ENCODE measurements around the gene NOTO.
"Not testable (repeated sequence)": the region's sequence is repeated elsewhere in the genome, so short reads cannot be mapped to it uniquely, and the experiment has no call there.

The NOTO gene

GRCh38 chr2:73202156-73203054 lies at the start of gene NOTO:
Gene NOTO (plus strand): TSS chr2:73202574. CDS start chr2:73202667, 93 bp downstream.
- no peak for DNase-seq (ENCODE audit: low read depth in 2 of 3, low spot score in 1 of 3)

DNA sequence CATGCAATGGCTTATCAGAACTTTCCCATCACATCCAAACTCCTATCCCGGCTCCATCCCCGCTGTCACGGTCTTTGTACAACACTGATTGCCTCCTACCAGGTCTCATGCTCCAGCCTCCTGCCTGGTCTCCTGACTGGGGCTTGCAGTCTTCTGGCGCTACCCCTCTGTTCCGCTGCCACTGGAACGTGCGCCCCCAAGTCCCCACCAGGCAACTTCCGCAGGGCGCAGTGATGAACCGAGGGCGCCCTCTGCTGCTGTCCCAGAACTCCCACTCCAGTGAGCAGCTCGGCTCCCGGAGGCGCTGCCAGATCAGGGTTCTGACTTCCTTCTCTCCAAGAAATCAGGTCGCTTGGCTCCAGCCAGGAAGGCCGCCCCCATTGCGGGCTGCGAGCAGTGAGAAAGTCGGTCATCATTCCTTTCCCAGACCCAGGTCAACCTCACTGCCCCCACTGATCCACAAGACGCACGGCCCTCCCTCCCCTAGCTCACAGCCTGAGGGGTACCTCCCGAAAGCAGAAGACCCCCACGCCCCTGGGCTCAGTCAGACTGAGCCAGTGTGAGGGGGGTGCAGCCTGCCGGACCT lies 45.7 kb upstream of the NOTO start:
- DNase-seq (ENCODE audit: low read depth in 2 of 3, low spot score in 1 of 3) = peak in 2 of 3 donors; percentile 29 to 34

DNA sequence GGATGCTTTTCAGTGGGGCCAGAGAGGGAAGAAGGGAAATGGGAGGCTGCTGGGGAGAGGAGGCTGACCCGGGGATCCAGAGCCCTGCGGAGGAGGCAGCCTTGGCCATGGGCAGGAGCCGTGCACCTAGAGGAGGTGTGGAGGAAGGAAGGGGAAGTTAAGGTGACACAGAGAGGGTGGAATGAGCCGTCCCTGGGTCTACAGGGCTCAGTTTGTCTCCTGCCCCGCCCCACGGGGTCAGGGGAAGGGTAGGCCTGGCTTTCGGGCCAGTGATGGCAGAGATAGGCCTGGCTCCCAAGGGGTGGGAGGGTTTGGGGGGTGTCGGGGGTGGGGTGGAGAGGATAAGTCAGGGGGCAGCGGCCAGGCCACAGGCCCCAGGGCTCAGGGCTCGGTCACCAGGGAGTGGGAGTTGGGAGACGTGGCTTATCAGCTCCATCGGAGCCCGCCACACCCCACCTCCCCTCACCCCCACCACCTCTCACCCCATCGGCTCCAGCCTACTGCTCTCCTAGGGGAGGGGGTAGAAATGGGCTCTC lies 39.5 kb upstream of the NOTO start:
- no peak for DNase-seq (ENCODE audit: low read depth in 2 of 3, low spot score in 1 of 3)

DNA sequence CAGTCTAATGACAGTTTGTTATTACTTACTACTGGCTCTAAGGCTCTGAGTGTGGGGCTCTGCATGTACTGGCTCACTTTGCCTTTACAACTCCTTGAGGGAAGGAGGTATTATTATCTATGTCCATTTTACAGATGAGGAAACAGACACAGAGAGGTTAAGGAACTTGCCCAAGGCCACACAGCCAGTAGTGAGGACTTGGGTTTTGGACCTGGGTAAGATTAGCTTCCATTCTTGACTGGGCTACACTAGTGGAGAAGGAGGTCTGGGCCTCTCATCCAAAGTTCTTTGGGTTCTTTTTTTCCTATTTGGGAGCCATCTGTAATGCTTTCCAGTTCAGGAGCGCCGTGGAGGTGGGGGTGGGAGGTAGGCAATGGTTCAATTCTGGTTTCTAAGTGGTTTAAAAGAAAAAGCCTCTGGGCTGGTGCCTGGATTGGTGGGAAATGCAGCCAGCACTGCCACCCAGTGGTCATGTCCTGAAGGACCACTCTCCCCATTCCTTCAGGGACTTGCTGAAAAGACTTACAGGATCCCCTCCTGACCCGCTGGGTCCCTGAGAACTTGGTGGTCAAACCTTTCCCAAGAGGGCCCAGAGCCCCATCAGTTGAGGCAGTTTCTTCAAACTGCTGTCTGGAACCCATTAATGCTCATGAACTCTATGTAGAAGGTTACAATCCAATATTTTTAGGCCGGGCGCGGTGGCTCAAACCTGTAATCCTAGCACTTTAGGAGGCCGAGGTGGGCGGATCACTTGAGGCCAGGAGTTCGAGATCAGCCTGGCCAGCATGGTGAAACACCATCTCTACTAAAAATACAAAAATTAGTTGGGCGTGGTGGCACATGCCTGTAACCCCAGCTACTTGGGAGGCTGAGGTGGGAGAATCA lies 38.6 kb upstream of the NOTO start:
- peak; percentile 36 to 65 (median 42) for DNase-seq (ENCODE audit: low read depth in 2 of 3, low spot score in 1 of 3)

GRCh38 chr2:73165978-73166377 lies 36.4 kb upstream of the NOTO start:
- not testable (repeated sequence) for DNase-seq (ENCODE audit: low read depth in 2 of 3, low spot score in 1 of 3)

DNA sequence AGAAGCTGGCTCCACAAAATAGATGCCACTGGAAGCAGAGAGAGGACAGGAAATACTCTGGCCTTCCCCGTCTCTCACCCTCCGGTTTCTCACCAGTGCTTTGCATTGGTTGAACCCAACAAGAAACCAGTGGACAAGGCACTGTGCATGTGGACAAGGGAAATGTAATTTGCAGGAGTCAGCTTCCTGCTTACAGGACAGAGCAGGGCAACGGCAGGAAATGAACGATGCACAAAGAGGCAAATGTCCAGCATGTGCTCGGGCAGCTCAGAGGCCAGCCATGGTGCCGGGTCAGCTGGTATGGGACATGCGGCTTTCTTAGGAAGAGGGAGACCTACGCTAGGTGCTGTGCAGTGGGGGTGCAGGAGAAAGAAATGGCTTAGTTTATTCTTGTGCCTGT lies 35.6 kb upstream of the NOTO start:
- not testable (repeated sequence) for DNase-seq (ENCODE audit: low read depth in 2 of 3, low spot score in 1 of 3)

DNA sequence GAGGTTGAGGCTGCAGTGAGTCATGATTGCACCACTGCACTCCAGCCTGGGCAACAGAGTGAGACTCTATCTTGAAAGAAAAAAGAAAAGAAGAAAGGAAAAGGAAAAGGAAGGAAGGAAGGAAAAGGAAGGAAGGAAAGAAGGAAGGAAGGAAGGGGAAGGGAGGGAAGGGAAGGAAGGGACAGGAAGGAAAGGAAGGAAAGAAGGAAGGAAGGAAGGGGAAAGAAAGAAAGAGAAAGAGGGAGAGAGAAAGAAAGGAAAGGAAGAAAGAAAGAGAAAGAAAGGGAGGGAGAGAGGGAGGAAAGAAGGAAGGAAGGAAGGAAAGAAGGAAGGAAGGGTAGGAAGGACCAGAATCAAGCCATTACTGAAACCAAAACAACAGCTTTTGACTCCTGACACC lies 34.0 kb upstream of the NOTO start:
- not testable (repeated sequence) for DNase-seq (ENCODE audit: low read depth in 2 of 3, low spot score in 1 of 3)

DNA sequence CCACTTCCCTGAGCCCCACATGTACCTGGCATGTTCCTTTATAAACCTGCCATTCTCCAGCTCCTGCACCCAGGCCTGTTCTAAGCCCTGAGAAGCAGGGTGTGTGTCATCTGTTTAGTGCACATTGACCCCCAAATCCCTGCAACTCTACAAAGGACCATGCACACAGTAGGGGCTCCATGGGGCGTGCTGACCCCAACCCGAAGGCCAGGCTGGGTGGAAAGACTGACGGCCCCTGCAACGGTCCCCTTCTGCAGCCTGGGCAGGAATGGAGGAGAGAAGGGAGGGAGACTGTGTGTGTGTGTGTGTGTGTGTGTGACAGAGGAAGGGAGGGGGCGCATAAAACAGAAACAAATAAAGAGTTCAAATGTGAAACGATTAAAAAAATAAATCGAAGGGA lies 32.0 kb upstream of the NOTO start:
- not testable (repeated sequence) for DNase-seq (ENCODE audit: low read depth in 2 of 3, low spot score in 1 of 3)

DNA sequence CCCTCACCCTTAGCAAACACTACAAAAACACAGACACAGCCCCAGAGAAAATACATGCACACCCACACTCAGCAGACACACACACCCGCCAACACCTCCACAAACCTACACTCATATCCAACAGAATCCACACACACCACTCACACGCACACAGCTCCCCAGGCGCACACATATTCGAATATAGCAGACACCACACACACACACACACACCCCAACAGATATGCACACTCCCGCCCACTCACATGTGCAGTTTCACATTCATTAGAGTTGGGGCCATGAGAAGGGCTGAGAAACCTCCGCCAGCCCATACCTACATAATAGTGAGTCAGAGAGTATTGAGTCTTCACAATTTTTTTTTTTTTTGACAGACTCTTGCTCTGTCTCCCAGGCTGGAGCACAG lies 29.4 kb upstream of the NOTO start:
- peak; percentile 44 to 76 (median 52) for DNase-seq (ENCODE audit: low read depth in 2 of 3, low spot score in 1 of 3)

- DNase-seq (ENCODE audit: low read depth in 2 of 3, low spot score in 1 of 3) = no peak
Observed at GRCh38 chr2:73173781-73174180, 28.6 kb upstream of the NOTO start.

DNA sequence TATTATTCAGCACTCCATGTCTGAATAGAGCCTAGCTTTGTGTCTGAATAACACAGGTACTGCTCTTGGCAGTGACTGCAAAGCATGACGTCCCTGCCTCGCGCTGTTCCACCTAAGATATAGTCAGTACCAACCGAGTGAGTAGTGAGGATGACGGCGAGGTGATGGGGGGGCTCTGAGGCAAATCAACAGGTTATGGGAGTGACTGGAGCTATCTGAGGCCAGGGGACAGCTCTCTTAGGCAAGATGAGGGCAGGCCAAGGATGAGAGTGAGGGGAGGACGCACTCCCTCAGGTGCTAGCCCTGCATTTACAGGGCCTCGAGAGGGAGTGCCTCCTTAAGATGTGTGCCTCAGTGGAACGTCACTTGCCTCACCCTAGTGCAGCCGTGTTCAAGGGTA lies 28.1 kb upstream of the NOTO start:
- DNase-seq (ENCODE audit: low read depth in 2 of 3, low spot score in 1 of 3) = no peak

- no peak for DNase-seq (ENCODE audit: low read depth in 2 of 3, low spot score in 1 of 3)
Observed at GRCh38 chr2:73174941-73175662, 27.3 kb upstream of the NOTO start.

DNA sequence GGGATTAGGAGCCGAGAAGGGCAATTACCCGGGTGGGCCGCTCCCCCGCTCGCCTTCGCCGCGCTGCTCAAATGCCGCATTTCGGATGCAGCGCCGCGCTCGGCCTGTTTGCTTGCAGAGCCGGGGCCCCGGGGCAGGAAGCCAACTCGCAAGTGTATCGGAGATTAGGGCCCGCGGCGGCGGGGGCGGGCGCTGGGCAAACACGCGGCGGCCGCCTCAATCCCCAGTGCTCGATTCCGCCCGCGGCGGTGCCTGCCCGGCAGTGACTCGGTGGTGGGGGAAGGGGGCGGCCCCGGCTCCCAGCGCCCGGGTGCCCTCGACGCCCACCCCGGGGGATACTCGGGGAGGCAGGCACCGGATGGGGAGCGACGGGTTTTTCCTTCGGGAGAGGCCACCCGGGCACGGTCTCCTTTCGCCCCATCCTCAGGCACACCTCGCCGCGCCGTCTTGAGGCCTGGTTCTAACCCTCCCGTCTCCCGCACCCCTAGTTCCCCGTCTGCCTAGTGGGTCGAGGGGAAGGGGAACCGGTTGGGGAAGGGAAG lies 26.6 kb upstream of the NOTO start:
- peak; percentile 49 to 63 (median 57) for DNase-seq (ENCODE audit: low read depth in 2 of 3, low spot score in 1 of 3)

DNA sequence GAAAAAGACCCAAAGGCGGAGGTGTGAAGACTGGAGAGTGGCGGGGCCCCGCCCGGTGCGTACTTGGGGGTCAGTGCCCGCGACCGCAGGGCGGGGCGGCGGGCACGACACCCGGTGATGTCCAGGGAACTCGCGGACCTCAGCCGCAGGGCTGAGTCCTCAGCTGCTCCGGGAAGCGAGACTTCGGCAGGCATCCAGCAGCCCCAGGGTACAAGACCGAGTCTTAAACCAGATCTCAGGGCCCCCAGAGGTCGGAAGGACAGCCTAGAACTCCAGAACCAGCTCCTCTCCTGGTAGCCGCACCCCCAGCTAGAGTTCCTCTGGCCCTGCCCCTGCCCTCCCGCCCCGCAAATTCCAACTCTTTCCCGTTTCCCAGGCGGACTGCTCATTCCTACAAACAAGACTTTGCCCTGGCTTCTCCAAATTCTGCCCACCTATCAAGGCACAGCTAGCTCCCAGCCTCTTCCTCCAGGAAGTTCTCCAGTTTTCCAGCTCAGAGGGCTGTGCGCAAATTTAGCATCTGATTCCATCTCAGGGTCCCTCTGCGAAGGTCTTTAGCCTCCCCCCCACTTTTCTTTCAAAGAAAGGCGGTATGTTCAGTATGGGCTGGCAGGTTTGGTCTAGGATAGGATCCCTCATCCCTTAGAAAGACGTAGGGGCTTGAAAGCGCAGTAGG lies 26.0 kb upstream of the NOTO start:
- peak in 2 of 3 donors; percentile 4 to 8 for DNase-seq (ENCODE audit: low read depth in 2 of 3, low spot score in 1 of 3)

DNA sequence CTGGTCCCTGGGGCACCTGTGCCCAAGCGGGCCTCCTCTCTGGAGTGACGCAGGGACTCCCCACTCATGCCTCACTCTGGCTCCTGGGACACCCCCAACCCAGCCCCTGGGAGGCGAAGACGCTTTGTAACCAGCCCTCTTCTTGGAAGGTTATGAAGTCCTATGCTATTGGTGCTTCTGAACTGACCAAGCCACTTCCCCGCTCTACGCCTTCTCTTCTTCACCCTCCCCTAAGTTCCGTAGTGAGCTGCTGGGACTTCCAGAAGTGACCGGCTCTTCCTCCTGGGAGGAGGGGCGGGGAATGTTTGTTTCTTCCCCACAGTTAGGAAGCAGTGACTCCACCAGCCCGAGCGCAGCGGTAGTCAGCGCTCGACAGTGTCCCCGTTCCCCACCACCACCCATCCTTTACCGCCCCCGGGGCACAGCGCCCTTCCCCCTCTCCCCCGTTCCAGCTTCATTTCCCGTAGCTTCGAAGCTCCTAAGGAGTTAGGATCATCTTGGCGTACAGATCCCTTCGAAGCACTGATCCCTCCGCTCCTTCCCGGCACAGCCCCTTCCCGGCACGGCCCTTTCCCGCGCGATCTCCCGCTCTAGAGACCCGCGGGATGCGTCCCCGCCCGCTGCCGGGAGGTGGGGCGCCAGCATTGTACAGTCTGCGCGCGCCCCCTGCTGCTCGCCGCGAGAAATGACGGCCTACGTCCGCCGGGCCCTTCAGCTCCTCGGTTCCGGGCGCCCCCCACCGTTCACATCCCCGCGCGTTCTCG lies 25.3 kb upstream of the NOTO start:
- peak; percentile 77 to 91 (median 87) for DNase-seq (ENCODE audit: low read depth in 2 of 3, low spot score in 1 of 3)

GRCh38 chr2:73177645-73178255 lies 24.6 kb upstream of the NOTO start:
- DNase-seq (ENCODE audit: low read depth in 2 of 3, low spot score in 1 of 3) = no peak

- no peak for DNase-seq (ENCODE audit: low read depth in 2 of 3, low spot score in 1 of 3)
Observed at GRCh38 chr2:73185965-73186364, 16.4 kb upstream of the NOTO start.

GRCh38 chr2:73187549-73187948 lies 14.8 kb upstream of the NOTO start:
- DNase-seq (ENCODE audit: low read depth in 2 of 3, low spot score in 1 of 3) = no peak

GRCh38 chr2:73197579-73197978 lies 4.8 kb upstream of the NOTO start:
- no peak for DNase-seq (ENCODE audit: low read depth in 2 of 3, low spot score in 1 of 3)

All from stimulated activated CD4-positive, alpha-beta T cell treated with anti-CD3 and anti-CD28 coated beads, Interleukin-12 subunit alpha, Interleukin-12 subunit beta, amount 100 ng/mL, for 48 hours (primary cell).